HG02970 (cell line): ENCODE data around the gene GM2A.
A peak's percentile ranks its signal among the peaks of the same experiment; 100 is the strongest.
"Not testable (repeated sequence)": the region's sequence is repeated elsewhere in the genome, so short reads cannot be mapped to it uniquely, and the experiment has no call there.

Experiments used
- ATAC-seq: cut with Tn5 transposase; IDR thresholded peaks from one replicate; pipeline ENCODE4 v1.9.1; 2021; ENCODE audit warnings: mild to moderate bottlenecking, moderate library complexity, moderate number of reproducible peaks; ENCODE audit not compliant: unreplicated experiment, low FRiP score

Gene GM2A

GRCh38 chr5:151250346-151251000 lies 2.5 kb upstream of the GM2A start:
- ATAC-seq, result no peak

- ATAC-seq, result no peak
These were observed 1.9 kb upstream of the GM2A start for GRCh38 chr5:151251001-151251551.

GRCh38 chr5:151251621-151252020 lies 1.4 kb upstream of the GM2A start:
- ATAC-seq, result no peak

- no peak for ATAC-seq
These were observed 593 bp downstream of the GM2A start for GRCh38 chr5:151253605-151253950.

- no peak for ATAC-seq
These were observed 1.6 kb downstream of the GM2A start for GRCh38 chr5:151254556-151254955.

- ATAC-seq, result not testable (repeated sequence)
These were observed 2.0 kb downstream of the GM2A start for GRCh38 chr5:151254990-151255389.

GRCh38 chr5:151255621-151256286 lies 2.8 kb downstream of the GM2A start:
- ATAC-seq, result no peak

GRCh38 chr5:151257731-151258181 lies 4.8 kb downstream of the GM2A start:
- ATAC-seq, result no peak

- no peak for ATAC-seq
These were observed 5.2 kb downstream of the GM2A start for GRCh38 chr5:151258201-151258611.

GRCh38 chr5:151258816-151259215 lies 5.8 kb downstream of the GM2A start:
- no peak for ATAC-seq

GRCh38 chr5:151259931-151260330 lies 6.9 kb downstream of the GM2A start:
- ATAC-seq, result no peak

GRCh38 chr5:151262532-151262931 lies 9.5 kb downstream of the GM2A start:
- ATAC-seq, result no peak

- no peak for ATAC-seq
These were observed 11.1 kb downstream of the GM2A start for GRCh38 chr5:151264113-151264512.

GRCh38 chr5:151267491-151268260 lies 14.7 kb downstream of the GM2A start:
- ATAC-seq, result no peak

GRCh38 chr5:151270599-151270998 lies 17.6 kb downstream of the GM2A start:
- ATAC-seq, result peak; percentile 71

GRCh38 chr5:151271336-151271735 lies 18.4 kb downstream of the GM2A start:
- ATAC-seq, result no peak

GRCh38 chr5:151274666-151275065 lies 21.7 kb downstream of the GM2A start:
- no peak for ATAC-seq

GRCh38 chr5:151275803-151276202 lies 22.8 kb downstream of the GM2A start:
- ATAC-seq, result no peak

- ATAC-seq, result no peak
These were observed 25.9 kb downstream of the GM2A start for GRCh38 chr5:151278845-151279244.

- ATAC-seq, result no peak
These were observed 27.5 kb downstream of the GM2A start for GRCh38 chr5:151280443-151280842.

GRCh38 chr5:151281001-151281639 lies 28.1 kb downstream of the GM2A start:
- no peak for ATAC-seq
